Ovary (tissue), 3 donors: ENCODE results near the gene DPYSL4.

Experiments
- CTCF ChIP-seq, 3 donors: fragments of 450-650 bp in 2 of 3; fragments of 200-600 bp in 1 of 3; IDR thresholded peaks; one replicate each; pipeline versions ENCODE4 v1.5.1 to v1.8.0; 2016 to 2022; ENCODE audit warnings: antibody characterized with exemption in 3 of 3, mild to moderate bottlenecking in 1 of 3
- EP300 ChIP-seq: sonication (generic); formaldehyde crosslinking; IDR thresholded peaks from one replicate; pipeline ENCODE4 v1.6.1; 2017; ENCODE audit warnings: antibody characterized with exemption
- POLR2A ChIP-seq: fragments of 450-650 bp; IDR thresholded peaks from one replicate; pipeline ENCODE4 v1.6.1; 2017; ENCODE audit warnings: antibody characterized with exemption, mild to moderate bottlenecking, moderate library complexity
- donor health status: DM: no; HTN: no; CAD: no.

- TF ChIP-seq CTCF (IDR thresholded peaks at IDR 0.05) (no peak), POLR2A (no peak), EP300 (no peak)
Observed at GRCh38 chr10:132225073-132225848, 38.5 kb downstream of the DPYSL4 start.
